NCI-H1436 treated with DMSO at 0.1 percent for 48 hours (cell line): ENCODE data around the gene MSX1.

Experiments used
- DNase-seq: peaks from one replicate; lab custom pipeline; 2025; lab: John Stamatoyannopoulos, UW

Gene MSX1

DNA sequence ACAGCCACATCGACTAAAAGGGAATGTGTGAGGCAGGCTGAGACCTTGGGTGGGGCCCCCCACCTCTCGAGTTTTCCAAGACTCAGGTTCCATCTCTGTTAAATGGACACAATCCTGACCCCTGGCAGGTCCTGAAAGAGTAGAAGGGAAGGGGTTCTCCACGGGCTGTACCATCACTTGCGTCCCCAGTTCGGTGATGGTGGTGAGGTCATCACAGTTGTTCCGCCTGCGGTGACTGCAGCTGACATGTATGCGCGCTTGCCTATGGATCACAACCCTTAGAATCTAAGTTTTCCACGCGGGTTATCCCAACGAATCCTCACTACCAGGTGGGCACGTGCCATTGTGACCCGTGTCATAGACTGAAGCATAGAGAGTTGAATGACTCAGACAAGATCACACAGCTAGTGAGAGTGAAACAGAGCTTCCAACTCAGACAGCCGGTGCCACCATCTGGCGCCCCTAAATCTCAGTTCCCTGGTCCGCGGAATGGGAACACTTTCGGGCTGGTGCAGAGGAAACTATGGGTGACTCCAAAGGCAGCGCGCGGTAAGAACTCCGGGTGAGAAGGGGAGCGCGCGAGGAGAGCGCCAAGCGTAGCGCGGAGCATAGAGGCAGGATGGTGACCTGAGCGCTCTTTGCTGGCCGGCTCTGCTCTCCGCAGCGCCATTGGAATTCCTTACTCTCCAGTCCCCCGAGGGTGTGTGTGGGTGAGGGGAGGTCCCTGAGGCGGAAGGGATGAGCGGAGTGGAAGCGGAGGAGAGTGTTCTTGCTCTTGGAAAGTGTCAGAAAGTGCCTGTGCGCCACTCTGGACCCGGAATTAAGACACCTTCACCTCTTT is 10.5 kb downstream of the MSX1 start:
- no peak for DNase-seq

DNA sequence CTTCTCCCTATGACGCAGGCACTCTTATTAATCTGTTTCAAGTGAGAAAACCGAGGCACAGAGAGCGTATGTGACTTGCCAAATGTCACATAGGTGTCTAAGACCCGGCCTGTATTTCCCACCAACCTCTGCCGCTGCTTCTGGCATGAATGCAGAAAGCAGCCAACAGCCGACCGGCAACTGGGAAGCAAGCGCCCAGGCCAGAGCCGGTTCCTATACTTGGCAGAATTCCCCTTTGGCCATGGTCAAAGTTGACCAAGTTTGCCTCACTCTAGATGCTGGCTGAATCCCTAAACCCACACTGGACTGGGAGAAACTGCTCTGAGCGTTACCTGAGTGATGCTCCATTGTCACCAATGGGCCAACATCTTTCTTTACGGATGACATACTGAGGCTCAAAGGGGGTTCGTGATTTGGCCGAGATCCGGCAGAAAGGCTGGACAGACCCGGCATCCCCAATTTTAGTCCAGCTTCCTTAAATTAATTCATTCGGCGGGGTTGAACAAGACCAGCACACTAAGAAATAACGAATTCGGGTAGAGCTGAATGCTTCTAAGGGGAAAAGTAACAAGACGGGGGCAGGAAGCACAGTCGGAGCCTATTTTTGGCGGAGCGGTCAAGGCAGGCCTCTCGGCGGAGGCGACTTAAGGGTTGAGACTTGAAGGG is 11.2 kb downstream of the MSX1 start:
- DNase-seq: no peak

DNA sequence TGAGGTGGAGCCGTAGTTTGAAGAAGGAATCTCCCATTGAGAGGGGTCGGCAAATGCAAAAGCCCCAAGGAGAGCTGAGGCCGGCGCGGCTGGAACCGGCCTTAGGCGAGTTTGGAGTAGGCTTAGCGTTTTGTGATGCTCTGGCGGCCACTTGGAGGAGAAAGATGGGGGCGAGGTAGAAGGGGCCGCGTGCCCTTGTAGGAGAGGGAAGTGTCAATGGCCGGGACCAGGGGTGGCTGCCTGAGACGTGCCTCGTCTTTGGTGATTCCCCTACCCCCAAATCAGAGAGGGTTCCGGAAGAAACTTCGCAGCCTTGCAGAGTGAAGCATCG is 11.7 kb downstream of the MSX1 start:
- DNase-seq: no peak

DNA sequence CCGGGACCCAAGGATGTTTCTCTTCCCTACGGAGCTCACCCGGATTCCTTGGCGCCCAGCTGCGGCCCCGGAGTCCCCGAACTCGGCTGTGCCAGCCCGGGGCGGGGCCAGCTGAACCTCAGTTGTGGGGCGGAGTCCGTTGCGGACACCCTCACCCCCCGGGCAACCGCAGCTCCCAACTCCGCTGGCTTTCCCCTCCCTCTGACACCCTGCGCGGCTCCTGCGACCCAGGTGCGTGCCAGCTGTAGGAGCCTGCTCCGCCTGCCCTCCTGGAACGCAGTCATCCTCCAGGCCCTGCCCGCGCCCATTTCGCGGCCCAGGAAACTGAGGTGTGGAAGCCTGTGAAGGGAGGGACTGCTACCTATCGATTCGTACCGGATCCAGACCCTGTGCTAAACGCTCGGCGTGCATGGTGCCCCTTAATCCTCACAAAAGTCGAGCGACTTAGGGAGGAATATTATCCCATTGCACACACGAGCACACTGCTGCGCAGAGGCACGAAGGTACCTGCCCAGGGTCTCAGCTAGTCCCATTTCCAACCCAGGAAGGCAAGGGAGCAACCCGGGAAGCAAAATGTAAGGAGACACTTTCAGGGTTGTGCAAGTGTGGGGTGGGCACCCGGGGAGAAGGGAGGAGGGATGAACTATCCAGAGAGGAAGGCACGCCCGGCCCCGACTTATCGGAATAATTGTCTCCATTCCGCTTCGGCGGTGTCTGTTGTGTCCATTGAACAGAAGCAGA is 12.3 kb downstream of the MSX1 start:
- no peak for DNase-seq

DNA sequence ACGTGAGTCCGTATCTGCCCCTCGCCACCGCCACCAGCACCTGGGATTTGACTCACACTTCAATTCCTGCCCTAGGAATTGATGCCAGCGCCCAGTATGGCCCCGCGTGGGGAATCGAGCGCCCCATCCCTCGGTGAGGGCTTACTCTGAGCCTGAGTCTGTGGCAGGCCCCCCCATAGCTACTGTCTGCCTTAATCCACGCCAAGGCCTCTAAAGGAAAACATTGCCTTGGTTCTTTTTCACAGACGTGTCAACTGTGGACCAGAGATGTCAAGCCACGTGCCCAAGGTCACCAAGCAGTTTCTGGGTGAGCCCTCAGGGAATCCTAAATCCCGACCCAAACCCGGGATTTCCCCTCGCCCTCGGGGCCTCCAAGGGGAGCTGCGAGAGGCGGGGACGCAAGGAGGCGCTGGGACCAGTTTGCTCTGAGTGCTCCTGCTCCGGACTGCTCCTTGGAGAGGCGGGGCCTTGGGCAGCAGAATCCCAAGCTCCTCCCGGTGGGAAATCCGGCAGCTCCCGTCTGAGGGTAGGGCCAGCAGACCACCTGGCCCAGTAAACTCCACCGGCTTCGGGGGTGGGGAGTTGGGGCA is 12.9 kb downstream of the MSX1 start:
- DNase-seq: no peak

DNA sequence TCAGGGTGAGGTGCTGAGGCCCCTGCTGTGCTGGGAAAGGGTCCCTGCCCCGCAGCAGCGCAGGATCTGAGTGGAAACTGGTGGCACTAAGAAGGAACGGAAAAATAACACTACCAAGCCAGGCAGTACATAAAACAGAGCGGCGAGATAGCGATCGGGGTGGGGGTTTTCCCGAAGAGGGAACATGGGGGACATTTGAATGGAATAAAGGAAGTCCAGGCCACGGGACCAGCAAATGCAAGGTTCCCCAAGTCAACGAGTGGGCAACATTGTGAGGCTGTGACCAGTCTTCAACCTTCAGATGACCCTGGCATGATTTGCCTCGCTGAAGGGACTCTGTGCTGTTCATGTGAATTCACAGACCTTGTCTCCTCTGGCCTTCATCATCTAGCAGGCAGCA is 13.7 kb downstream of the MSX1 start:
- no peak for DNase-seq

DNA sequence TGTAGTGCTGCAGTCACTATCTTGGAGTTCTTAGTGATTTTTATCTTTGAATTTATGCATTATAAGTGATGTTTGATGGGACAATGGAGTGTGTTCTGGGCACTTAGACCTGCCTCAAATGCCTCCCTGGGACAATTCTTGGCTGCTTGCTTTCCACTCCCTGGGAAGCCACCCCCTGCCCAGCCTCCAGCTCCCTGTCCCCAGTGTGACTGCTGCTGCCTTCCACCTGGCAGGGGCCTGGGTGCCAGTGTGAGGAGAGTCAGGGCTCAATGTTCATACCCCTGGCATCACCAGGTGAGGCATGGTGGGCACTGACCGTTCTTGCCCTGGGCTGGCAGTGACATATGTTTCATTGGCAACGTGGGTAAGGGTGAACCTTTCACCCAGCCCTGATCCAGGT is 14.8 kb downstream of the MSX1 start:
- DNase-seq: no peak

DNA sequence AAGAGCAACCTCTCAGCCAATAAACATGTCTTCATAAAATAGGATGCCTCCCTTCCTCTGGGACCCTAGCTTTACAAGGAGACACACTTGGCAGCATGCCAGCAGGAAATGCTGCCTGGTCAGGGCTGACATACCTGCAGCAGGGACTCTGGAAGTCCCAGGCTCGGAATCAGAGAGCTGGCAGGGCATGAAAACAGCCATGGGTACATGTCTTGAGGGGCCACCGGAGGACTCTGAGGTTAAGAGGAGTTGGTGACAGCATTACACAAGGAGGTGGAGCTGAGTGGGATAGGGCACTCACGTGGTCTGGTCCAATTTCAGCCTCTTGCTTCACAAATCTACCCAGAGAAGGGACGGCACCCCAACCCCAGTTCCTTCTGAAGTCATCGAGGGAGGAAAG is 15.7 kb downstream of the MSX1 start:
- no peak for DNase-seq

DNA sequence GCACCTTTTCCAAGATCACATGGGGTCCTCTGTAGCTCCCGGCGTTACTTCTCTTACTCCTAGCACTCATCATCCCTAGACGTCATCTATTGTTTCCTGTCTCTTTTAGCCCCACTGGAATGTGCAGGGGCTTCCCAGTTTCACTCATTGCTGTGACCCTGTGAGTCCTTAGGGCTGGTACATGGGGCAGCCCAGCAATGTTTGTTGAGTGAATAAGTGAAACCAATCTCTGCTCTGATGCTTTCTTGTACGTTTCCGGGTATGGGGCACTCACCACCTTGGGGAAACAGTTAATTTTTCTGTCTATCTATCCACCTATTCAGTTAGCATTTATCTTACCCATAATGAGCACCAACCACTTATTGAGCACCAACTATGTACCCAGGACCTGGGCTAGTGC is 16.1 kb downstream of the MSX1 start:
- DNase-seq: no peak

DNA sequence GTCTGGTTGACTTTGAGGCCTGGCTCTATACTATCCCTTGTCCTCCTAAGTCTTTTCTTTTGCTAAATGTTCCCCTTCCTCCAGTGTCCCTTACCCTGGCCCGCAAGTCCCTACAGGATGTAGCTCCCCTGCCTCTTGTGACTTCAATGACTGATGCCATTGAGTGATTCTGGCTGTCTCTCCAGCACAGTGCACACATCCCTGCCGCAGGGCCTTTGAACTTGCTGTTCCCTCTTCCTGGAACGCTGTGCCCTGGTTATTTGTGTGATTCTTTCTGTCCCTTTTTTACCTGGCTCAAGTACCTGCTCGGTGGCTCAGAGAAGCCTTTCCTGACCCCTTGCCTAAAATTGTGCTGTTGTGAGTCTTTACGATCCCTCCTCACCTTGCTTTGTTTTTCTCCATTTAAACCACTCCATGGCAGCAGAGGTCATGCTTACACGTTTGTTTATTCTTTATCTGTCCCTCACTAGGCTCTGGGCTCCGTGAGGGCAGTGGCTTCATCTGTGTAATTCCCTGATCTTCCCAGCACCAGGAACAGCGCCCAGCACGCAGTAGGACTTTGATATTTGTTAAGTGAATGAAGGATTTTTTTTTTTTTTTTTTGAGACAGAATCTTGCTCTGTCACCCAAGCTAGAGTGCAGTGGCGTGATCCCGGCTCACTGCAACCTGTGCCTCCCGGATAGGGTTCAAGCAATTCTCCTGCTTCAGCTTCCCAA is 17.6 kb downstream of the MSX1 start:
- DNase-seq: no peak

DNA sequence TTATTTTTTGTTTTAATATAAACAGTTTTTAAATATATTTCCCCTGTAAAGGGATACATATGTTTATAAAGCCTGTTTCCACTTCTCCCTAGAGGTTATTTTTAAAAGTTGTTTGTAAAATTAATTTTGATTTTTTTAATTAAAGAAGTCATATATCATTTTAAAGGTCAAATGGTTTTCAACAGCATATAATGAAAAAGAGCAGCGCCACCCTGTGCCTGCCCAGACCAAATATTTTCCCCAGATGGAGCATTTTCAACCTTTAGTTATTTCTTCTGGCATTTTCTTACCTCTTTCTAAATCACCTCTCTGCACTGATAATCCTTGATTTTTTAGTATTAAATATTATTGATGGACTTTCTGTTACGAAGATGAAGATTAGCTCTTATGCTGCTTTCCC is 21.0 kb downstream of the MSX1 start:
- no peak for DNase-seq

DNA sequence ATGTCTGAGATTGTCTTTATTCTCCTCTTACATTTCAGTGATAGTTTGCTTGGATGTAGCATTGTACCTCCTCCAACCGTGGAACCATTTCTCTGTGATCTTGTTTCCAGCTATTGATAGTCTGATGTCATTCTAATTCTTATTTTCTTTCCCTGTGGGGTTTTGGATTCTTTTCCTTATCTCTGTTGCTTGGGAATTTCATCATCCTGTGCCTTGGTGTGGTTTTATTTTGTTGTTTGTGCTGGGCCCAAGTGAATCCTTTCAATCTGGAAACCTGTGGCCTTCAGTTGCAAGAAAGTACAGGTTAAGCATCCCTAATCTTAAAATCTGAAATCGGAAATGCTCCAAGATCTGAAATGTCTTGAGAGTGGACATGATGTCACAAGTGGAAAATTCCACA is 22.0 kb downstream of the MSX1 start:
- no peak for DNase-seq

DNA sequence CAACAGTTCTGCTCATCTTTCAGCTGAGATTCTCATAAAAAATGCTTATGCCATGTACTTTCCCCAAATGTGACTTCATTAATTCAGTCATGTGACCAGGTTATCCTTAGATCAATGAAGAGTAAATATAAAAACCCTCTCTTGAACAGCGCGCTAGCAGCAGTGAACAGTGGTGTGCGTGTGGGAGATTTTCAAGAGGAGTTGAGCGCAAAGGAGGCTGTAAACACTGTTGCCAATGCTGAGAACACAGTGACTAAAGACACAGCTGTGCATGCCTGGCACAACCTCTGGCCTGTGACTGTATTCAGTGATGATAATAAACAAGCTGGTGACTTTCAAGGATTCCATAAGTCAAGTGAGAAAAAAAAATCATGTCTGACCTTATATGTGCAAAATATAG is 25.1 kb downstream of the MSX1 start:
- no peak for DNase-seq

DNA sequence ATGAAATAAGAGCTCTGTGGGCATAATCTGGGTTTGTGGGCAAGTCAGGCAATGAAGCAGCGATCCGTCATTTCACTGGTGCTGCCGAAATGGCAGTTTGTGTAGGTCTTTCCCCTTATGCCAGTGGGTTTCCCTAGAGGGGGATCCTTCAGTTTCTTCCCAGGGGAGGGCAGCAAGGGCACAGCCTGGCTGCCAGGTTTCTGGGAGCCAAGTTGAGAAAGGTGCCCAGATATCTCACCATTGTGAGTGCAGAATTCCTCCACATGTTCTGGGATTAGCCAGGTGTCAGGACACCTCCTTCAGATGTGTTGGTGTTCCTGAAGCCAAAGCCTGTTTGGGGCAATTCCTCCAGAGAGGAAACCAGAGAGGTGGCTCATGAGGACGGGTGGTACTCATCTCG is 28.0 kb downstream of the MSX1 start:
- no peak for DNase-seq

DNA sequence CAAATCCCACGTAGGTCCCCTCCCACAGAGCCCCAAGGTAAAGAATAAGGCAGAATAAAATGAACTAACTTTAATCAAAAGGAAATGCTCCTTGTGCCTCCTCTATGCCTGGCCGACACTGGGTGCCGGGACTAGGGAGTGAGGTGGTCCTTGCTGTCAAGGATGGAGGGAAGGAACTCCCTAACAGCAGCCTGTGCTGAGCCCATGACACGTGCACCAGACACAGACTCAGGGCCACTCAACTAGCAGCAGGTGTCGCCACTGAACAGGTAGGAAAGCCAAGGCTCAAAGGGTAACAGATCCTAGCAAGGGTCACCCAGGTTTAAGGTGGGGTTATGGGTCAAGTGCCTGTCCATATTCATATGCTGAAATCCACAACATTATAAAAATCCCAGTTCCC is 29.2 kb downstream of the MSX1 start:
- no peak for DNase-seq

DNA sequence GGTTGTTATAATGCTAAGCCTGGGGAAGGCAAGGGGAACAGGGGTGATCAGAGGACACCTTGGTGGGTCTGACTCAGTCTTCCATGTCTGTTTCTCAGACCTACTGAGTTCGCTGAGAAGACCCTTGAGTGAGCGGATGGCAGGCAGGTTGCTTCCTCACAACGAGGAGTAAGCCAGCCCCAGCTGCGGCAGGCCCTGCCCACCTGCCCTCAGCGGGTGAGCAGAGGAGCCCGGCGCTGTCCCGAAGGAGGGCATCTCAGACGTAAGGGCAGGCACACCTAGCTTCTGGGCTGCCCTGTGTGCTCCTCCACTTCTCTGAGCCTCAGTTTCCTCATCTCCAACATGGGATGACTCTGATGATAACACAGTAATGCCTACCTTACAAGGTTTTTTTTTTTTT is 30.3 kb downstream of the MSX1 start:
- DNase-seq: no peak

DNA sequence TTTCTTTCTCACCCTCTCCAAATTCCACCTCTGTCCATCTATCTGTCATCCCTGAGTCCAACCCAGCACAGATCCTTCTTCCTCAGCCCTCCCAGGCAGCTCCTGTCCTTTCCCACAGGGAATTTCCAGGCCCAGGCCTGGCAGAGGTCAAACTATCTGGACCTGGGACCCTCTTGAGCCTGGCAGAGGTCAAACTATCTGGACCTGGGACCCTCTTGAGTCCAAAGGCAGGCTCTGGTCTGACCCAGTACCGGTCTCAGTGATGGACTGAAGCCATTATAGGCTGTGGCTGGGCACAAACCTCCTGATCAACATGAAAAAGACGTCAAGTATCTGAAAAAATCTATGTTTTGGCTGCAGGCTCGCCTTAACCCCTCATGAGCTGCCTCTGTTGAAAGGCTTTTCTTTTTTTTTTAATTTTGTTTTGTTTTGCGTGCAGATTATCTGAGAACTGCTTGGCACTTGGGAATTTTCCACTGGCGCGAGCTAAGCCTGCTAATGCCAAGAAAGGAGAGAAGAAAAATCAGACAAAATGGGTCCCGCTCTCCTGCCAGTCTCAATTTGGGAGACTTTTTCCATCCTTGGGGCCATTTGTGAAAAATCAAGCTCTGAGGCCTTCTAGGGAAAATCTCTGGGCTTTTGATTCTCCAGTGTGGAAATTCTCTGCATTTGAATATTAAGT is 31.2 kb downstream of the MSX1 start:
- DNase-seq: no peak

DNA sequence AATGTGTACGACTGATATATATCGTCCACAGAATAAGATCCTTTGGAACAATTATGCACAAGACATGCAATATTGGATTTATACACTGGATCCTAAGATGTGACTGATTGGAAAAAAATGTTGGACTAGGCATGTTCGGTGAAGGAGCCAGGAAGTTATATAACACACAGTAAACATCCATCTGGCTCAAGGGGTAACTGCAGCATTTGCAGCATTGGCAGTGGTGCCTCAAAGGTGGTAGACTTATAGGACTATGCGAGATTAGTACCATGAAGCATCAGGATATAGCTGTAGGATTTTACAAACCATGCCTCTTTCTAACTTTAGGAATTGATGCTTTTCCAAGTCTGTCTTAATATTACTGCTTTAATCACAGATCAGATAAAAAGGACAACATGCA is 34.3 kb downstream of the MSX1 start:
- no peak for DNase-seq

DNA sequence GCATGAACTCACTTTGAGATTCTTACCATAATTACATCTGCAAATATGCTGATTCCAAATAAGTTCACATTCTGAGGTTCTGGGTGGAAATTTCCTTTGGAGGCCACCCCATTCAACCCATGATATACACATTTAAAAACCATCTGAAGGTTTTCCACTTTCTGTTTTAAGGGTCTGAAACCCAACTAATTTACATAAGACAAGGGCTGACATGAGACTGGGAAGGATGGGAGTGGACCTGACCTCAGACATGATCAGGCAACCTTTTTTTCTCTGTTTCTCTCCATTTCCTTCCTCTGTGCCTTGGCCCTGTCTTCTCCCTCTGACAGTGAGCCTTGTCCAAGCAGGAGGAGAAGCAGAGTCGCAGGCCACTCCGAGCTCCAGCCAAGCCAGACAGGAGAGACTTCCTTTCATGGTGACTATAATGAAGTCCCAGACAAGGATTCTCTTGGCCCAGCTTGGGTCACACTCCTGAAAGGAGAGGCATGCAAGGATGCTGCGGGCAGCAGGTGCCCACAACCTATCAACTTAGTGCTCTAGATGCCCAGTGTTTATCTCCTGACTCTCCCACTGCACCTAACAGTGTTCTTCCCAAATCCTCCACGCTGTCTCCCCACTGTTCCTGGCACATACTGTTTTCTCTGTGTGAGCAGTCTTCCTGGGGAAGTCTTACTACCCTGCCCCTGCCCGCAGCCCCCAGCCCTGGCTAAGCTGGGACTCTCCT is 39.9 kb downstream of the MSX1 start:
- DNase-seq: no peak

DNA sequence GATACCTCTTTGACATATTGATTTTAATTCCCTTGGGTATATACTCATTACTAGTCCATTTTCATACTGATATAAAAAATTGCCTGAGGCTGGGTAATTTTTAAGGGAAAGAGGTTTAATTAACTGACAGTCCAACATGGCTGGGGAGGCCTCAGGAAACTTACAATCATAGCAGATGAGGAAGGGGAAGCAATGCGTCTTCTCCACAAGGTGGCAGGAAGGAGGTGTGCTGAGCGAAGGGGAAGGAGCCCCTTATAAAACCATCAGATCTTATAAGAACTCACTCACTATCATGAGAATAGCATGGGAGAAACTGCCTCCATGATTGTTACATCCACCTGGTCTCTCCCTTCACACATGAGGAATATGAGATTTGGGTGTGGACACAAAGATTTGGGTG is 42.4 kb downstream of the MSX1 start:
- DNase-seq: no peak

DNA sequence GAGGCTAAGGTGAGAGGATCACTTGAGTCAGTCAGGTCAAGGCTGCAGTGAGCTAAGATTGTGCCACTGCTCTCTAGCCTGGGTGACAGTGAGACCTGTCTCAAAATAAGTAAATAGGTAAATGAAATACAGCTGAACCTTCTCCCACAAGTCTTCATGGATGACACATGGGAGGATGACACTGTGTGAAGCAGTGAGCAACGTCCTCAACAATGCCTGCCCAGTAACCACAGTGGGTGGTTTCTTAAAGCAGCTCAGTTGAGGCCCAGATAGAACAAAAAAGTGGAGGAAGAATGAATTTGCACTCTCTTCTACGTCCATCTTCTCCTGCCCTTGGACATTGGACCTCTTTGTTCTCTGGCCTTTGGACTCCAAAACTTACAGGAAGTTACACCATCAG is 52.7 kb downstream of the MSX1 start:
- DNase-seq: no peak
